ENCODE results near the gene CCDC159.
"Not testable (repeated sequence)": the region's sequence is repeated elsewhere in the genome, so short reads cannot be mapped to it uniquely, and the experiment has no call there.

CCDC159 gene

DNA sequence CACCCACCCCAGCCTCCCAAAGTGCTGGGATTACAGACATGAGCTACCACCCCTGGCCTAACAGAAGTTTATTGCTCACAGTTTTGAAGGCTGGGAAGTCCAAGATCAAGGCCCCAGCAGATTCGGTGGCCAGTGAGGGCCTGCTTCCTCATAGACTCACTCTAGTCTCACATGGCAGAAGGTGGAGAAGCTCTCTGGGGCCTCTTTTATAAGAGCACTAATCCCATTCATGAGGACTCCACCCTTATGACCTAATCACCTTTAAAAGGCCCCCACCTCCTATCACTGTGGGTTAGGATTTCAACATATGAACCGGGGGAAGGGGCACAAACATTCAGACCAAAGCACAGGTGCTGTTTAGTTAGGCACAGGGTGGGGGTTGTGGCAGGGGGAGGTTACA, 21.2 kb downstream of the CCDC159 start:
- no peak for DNase-seq

DNA sequence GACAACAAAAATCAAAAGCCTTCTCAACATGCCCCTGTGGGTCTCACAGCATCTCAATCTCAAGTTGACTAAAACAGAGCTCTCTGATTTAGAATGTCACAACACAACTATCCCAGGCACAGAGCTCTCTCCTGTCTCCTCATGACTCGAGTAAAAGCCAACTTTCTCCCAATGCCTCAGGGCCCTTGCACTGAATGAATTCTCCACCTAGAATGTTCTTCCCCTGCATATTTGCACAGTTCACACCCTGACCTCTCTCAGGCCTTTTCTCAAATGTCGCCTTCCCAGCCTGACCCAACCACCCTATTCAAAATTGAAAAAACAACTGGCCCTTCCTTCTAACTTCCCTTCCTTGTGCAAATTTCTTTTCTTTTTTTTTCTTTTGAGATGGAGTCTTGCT, 24.4 kb downstream of the CCDC159 start:
- no peak for DNase-seq

DNA sequence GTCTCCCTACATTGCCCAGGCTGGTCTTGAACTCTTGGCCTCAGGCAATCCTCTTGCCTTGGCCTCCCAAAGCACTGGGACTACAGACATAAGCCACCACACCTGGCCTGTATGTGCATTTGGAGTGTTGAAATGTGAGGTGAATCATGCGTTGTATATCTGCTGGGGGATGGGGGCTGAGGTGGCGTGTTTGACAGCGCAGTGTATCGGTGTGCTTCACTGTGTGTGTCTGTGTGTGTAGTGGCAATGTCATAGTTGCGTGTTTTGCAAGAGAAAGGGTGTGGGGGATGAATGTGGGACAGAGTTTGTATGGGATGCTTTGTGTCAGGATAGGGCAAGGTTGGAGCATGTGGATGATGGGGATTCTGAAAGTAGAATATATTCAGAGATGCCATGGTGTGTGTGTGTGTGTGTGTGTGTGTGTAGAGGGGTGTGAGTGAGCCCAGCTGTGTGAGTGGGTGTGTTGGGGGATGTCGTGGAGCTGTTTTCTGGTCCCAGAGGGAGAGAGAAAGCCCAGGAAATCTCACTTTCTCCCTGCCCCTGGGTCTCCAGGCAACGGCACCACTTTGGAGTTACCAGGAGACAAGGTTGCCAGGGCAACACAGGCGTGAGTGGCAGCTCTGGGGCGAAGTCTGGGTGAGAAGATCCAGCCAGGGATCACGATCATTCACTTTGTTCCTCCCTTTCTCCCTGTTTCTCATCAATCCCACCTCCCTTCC, 27.0 kb downstream of the CCDC159 start:
- peak; percentile 22 for DNase-seq

DNA sequence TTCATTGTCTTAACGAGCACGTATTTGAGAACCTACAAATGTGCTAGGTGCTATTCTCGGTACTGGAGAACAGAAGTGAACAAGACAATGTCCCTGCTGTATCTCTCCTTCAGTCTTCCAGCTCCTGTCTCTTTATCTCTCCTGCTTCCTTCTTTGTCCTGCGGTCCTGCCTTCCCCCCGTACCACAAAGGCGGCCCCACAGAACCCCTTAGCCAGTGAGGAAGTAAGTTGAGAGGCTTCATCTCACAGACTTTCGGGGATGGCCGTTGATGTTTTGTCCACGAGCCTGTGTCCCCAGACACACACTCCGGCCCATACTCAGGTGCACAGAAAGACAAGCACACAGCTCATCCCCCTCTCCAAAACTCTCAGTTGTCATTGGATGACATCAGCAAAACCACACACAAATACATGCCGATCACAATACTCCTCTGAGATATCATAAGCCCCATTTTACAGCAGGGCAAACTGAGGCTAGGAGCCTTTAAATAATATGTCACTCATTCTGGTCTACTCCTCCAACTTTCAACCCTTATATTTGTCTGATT, 27.6 kb downstream of the CCDC159 start:
- no peak for DNase-seq

DNA sequence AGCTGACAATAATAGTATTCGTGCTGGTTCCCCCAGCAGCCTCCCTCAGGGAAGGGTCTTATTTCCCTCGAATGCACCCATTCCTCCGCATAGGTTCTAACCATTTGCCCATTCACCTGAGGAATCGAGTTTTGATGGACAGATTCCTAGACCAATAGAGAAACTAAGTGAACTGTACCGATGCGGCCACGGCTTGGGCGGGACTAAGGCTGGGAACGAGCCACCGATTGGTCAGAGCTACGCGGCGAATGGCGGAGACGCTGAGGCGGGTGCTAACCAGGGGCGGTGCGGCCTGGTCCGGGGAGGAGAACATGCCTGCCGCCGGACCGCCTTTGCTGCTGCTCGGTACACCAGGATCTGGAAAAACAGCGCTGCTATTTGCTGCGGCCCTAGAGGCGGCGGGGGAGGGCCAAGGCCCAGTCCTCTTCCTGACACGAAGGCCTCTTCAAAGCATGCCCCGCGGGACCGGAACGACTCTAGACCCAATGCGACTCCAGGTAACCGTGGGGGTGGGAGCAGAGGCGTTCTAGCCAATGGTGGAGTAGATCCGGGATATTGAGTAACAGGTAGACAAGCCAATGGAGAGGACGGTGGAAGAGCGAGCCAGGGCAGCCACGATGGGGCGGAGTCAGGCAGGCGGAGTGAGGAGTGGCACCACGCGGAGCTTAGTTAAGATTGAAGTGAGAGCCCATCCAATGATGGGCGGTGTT, 28.3 kb downstream of the CCDC159 start, which contains the start of gene SWSAP1:
TSS of gene SWSAP1 (plus strand) at position 234 of the 710 bp plus-strand sequence. CDS start at position 249, 15 bp downstream.
- DNase-seq = peak; percentile 99

DNA sequence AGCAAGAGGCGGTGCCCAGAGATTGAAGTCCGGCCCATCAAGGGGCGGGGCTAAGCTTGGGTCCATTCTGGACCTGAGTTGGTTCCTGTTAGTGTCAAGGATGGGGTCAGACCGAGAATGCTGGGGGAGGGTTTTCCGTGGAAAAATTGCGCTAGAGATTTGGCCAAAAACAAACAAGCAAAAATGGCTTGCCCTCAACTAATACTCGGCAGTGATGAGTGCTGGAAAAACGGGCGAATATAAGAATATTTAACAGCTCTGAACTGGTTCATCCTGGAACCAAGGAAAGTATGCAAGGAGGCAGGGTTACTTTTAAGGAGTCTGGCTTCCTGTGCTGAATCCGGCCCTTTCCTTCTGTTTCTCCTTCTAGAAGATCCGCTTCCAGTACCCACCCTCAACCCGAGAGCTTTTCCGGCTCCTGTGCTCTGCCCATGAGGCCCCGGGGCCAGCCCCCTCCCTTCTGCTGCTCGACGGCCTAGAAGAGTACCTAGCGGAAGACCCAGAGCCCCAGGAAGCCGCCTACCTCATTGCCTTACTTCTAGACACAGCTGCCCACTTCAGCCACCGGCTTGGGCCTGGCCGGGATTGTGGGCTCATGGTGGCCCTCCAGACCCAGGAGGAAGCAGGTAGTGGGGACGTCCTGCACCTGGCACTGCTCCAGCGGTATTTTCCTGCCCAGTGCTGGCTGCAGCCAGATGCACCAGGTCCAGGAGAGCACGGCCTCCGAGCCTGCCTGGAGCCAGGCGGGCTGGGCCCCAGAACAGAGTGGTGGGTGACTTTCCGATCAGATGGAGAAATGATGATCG, 29.0 kb downstream of the CCDC159 start:
- DNase-seq = no peak

DNA sequence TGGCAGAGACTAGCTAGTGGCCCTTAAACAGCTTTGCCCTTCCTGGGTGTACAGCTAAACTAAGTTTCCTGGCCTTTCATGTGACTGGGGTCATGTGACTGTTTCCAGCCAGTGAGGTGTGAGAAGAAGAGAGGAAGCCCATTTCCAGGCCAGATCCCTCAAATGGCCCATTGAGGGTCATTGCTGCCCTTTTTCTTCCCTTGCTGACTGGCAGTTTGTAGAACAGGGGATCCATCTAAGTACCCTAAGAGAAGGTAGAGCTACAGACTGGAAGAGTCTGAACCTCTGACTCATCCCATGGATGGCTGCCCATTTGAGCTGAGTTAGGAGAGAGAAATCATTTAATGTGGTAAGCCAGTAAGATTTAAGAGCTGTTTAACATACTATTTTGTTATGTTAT, 30.9 kb downstream of the CCDC159 start:
- peak; percentile 93 for DNase-seq

DNA sequence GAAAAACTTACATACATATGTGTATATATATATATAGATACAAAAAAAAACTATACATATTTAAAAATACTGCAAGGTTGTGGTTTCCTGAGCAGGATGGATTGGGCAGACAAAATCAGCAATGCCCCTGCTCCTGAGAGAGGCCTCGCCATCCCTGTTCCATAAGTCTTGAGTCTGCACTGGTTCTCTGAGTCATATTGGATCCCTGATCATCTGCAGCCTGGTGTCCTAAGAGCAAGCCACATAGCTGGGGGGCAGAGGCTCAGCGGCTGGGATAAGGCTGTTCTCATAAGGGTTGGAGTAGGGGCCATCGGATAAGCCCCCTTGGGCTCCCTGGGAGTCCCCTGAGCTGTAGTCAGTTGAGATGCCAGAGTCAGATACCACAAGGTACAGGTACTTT, 31.4 kb downstream of the CCDC159 start:
- DNase-seq = peak; percentile 44

DNA sequence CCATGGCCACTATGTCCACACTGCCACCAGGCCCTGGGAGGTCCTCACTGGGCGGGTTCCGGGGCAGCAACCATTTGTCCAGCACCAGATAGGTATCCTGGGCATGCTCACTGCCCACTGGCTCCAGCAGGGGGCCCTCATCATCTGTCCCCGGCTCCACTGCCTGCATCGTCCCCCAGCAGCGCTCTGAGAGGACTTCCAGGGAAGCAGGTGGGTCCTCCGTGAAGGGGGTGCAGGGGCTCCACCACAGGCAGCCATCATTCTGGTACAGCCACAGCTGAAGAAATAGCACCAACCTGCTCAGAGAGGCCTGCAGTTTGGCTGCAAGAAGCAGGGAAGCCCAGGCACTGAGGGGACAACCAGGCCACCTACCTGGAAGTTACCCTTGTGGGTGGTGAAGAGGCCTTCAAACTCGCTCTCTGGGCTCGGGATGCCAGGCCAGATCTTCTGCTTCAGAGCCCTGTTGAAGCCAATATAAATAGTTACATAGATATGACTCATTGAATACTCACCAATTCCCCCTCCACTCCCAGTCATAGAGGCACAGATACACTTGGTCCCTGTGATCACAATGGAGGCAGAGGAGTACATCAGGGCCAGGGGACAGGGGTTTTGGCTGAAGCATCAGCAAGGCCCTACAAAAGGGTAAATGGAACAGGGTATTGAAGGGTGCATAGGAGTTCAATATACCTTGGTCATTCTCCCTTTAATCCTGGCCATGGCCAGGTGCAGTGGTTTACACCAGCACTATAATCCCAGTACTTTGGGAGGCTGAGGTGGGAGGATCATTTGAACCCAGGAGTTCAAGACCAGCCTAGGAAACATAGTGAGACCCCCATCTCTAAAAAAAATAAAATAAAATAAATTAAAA, 32.2 kb downstream of the CCDC159 start:
- DNase-seq = peak; percentile 91

DNA sequence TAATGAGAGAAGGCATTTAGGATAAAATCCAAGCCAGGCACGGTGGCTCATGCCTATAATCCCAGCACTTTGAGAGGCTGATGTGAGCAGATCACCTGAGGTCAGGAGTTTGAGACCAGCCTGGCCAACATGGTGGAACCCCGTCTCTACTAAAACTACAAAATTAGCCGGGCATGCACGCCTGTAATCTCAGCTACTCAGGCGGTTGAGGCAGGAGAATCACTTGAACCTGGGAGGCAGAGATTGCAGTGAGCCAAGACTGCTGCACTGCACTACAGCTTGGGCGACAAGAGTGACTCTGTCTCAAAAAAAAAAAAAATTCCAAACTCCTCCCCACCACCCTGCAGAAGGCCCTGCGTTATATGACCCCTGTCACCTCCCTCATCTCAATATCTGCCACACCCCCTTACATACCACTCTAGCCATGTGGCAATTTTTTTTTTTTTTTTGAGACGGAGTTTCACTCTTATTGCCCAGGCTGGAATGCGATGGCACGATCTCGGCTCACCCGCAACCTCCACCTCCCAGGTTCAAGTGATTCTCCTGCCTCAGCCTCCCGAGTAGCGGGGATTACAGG, 33.0 kb downstream of the CCDC159 start:
- DNase-seq = not testable (repeated sequence)

DNA sequence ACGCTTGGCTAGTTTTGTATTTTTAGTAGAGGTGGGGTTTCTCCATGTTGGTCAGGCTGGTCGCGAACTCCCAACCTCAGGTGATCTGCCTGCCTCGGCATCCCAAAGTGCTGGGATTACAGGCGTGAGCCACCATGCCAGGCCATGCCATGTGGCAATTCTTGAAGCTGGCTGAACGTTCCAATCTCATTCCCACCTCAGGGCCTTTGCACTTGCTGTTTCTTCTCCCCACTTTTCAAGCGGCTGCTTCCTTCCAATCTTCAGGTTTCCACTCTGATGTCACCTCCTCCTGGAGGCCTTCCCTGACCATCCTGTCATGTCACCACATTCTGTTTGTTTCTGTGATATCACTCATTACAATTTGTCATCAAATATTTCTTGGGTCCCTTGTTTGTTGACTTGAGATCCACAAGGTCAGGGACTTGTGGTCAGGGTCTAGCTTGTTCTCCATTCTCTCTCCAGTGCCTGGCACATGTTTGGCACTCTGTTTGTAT, 33.6 kb downstream of the CCDC159 start:
- DNase-seq = no peak

DNA sequence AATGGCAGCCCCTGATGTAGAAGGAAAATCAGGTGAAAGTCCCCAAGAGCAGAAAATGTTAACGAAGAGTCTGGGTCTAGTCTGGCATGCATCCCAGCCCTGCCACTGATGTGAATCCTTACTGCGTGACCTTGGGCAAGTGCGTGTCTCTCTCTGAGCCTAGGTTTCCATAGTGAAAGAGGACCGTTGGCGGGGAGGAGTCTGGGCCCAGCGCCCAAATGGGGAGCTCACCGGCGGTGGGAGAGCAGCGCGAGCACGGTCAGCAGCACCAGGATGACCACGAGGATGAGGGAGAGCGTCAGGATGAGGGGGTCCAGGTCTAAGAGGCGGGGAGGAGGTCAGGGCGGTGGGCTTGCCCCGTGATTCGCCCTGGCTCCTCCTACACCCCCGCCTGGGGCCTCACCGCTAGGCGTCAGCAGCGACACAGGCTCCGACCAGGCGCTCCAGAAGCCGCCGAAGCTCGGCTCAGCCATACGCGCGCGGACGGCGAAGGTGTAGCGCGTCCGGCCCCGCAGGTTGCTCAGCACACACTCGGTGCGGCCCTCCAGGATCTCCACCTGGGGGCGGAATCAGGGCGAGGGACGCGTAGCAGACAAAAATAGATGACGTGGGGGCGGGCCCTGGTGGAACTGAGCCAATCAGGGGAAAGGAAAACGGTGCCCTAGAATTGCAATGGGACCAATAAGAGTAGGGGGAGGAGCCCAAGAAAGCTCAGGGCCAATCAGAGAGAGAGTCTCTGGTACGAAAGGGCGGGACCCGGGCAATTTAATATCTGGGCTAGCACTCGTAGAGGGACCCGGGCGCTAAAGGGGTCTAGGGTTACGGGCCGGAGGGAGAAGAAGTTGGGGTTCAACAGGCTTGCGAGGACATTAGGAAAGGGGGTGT, 34.6 kb downstream of the CCDC159 start:
- DNase-seq = peak; percentile 97

DNA sequence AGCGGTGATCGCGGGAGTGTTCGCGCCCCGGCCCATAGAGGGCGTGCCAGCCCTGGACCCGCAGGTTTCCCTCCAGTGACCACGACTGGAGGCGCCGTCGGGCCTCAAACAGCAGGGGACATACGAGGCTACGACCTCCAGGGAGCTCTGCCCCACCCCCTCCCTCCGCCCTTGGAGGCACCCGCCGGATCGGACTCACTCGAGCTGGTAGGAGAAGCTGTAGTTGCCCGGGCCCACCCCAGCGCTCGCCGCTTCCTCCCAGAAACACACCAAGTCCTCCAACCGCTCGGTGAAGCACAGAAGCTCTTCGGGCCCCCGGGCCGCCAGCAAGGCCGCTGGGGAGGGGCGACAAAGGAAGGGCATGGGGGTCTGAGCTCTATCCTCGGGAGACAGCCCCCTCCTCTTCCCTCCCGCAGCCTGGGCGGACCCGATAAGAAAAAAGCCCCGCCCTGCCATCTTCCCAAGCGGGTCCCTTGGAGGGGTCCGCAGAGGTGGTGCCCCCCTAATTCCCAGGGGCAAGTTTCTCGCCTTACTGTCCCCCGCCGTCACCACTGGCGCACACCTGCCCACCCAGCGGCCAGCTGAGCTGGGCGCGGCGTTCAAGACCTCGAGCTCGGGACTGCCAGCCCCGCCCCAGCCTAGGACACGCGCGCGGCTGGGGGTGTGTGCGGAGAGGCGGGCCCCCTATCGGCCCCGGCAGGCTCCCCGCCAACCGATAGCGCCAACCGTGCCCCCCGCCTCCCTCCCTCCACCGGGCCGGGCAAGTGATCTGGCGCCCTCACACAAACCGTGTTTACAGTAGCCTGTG, 36.8 kb downstream of the CCDC159 start:
- no peak for DNase-seq

DNA sequence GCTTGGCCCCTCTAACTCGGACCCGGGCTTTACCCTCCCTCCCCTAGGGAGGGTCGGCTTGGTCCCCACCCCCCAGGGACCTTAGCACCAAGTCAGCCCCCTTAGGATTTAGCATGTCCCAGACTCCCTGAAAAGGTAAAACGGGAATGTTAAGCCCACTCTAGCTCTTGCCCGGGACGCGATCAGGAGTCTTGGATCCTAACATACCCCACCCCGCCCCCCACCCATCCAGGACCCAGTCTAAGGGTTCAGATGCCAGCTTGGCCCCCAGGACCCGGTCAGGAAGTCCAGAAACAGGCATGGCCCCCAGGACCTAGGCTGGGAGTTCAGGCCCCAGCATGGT, 37.4 kb downstream of the CCDC159 start:
- DNase-seq = no peak

DNA sequence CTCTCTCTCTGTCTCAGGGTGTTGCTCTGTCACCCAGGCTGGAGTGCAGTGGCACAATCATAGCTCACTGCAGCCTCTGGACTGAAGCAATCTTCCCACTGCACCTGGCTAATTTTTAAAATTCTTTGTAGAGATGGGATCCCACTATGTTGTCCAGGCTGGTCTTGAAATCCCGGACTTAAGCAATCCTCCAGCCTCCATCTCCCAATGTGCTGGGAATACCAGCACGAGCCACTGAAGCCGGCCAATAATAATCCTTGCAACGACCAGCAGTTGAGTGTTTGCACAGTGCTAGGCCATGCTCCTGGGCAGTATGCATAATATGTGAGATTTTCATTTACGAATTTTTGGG, 38.4 kb downstream of the CCDC159 start:
- DNase-seq = no peak

DNA sequence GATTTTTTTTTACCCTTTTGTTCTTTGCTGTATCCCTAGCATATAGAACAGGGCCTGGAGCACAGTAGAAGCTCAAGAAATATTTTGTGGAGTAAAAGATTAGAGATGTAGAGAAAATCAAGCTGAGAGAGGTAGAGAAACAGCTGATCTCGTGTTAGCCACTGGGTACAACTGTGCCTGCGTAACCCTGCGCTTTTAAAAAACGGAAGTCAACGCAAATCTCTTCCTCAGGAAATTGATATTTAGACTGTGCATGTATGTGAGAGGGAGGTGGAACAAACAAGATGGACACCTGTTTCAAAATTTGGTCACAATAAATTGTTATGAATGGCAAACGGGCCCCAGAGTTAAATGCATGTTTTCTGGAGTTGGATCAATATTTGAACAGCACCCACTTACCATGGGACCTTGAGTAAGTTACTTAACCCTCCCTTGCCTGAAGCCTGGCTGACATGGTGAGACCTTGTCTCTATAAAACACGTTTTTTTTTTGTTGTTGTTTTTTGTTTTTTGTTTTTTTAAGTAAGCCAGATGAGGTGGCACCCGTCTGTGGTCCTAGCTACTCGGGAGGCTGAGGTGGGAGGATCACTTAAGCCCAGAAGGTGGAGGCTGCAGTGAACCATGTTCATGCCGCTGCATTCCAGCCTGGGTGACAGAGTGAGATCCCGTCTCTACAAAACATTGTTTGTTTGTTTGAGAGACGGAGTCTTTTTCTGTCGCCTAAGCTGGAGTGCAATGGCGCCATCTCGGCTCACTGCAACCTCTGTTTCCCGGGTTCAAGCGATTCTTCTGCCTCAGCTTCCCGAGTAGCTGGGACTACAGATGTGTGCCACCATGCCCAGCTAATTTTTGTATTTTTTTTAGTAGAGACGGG, 41.1 kb downstream of the CCDC159 start:
- DNase-seq = no peak

DNA sequence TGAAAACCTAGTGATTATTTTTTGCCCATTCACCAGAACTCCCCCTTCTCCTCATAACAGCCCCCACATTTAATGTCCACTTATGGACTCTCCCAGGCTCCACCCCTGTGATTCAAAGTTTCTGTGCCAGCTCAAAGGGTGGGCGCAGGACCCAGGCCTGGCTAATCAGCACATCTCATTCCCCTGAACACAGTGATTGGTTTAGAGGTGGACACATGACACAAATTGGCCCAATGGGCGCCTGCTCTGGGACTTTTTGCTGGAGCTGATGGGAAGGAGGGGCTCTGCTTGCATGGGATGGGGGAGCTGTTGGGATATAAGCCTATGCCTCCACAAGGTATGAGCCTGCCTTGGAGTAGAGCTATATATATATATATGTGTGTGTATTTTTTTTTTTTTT, 44.0 kb downstream of the CCDC159 start:
- no peak for DNase-seq

DNA sequence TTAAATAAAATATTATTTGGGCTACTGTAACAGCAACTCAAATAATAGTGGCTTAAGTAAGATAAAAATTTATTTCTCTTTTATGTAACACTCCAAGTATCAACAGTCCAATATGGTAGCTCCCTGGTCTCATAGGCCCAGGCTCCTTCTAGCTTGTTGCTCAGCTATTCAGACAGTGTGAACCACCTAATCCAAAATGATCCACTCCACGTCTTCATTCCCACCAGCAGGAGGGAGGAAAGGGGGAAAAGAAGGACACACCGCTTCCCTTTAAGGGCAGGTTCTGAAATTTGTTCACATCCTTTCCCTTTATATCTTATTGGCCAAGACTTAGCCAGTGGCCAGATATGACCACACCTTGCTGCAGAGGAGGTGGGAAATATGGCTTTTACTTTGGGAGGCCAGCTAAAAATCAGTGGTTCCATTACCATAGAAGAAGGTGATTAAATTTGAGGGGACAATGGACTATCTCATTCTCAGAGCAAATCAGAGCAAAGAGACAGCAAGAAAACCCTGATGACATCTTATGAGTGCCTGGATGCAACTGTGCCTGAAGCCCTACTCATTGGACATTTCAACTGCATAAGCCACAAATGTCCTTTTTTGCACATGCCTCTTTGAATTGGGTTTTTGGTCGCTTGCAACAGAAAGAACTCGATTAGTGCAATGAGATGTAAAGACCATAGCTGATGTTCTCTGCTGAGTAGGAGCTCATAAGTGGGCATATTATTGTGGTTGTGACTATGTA, 44.8 kb downstream of the CCDC159 start:
- no peak for DNase-seq

Data from fibroblast of skin of back (primary cell).